HepG2 (cell line): Measurements from ENCODE around the gene KLF12. TPM values are rescaled to one million over a fixed set of nuclear protein-coding genes. Genes with fewer than 3 reads are reported as not detected.

Experiments
- AGO2 ChIP-seq: fragments of 200-400 bp; formaldehyde crosslinking; optimal IDR thresholded peaks from 2 replicates; pipeline ENCODE3; 2017; ENCODE audit warnings: mild to moderate bottlenecking, low read depth, low read length, moderate library complexity
- ARID3A ChIP-seq: IDR thresholded peaks from 2 replicates; pipeline ENCODE4 v1.6.1; 2012; ENCODE audit warnings: low read depth, low read length, improper control_type of control experiment
- BRD4 ChIP-seq: sonication (generic); formaldehyde crosslinking; IDR thresholded peaks from 2 replicates; pipeline ENCODE4 v1.4.0; 2020; ENCODE audit warnings: missing genetic modification reagents
- ELF4 ChIP-seq: sonication (generic); formaldehyde crosslinking; IDR thresholded peaks from 2 replicates; pipeline ENCODE4 v1.5.0; 2020; ENCODE audit warnings: missing genetic modification reagents, mild to moderate bottlenecking, moderate library complexity, borderline replicate concordance
- HNRNPLL ChIP-seq: fragments of 200-400 bp; formaldehyde crosslinking; IDR thresholded peaks from 2 replicates; pipeline ENCODE4 v1.6.1; 2017; ENCODE audit warnings: mild to moderate bottlenecking, low read depth, low read length; ENCODE audit not compliant: poor library complexity, severe bottlenecking
- MXI1 ChIP-seq: IDR thresholded peaks from 3 replicates; pipeline ENCODE4 v1.6.1; 2012; ENCODE audit warnings: low read depth, low read length, inconsistent platforms, borderline replicate concordance
- POGK ChIP-seq: sonication (generic); formaldehyde crosslinking; conservative IDR thresholded peaks from 2 replicates; pipeline ENCODE4 v1.8.0; 2022; ENCODE audit warnings: mild to moderate bottlenecking, moderate library complexity, missing genetic modification reagents
- POLR2G ChIP-seq: fragments of 200-400 bp; formaldehyde crosslinking; IDR thresholded peaks from 2 replicates; pipeline ENCODE4 v1.6.1; 2018; ENCODE audit warnings: mild to moderate bottlenecking, low read depth, low read length, moderate library complexity
- SMC3 ChIP-seq: IDR thresholded peaks from 2 replicates; pipeline ENCODE4 v1.6.1; 2011; ENCODE audit warnings: low read length, improper control_type of control experiment
- SP5 ChIP-seq: IDR thresholded peaks from 2 replicates; pipeline ENCODE4 v1.6.1; 2016; ENCODE audit warnings: low read depth, borderline replicate concordance
- U2AF1 ChIP-seq: fragments of 200-400 bp; formaldehyde crosslinking; optimal IDR thresholded peaks from 2 replicates; pipeline ENCODE3; 2017; ENCODE audit warnings: mild to moderate bottlenecking, low read depth, low read length
- UBTF ChIP-seq: sonication (generic); formaldehyde crosslinking; IDR thresholded peaks from 2 replicates; pipeline ENCODE4 v1.4.0; 2020; ENCODE audit warnings: mild to moderate bottlenecking, missing genetic modification reagents
- ZBTB37 ChIP-seq: sonication (generic); formaldehyde crosslinking; IDR thresholded peaks from 2 replicates; pipeline ENCODE4 v1.4.0; 2020; ENCODE audit warnings: mild to moderate bottlenecking, missing genetic modification reagents
- ZNF160 ChIP-seq: sonication (generic); formaldehyde crosslinking; IDR thresholded peaks from 2 replicates; pipeline ENCODE4 v1.8.0; 2022; ENCODE audit warnings: mild to moderate bottlenecking, inconsistent platforms, missing genetic modification reagents
- ZNF800 ChIP-seq: sonication (generic); formaldehyde crosslinking; IDR thresholded peaks from 2 replicates; pipeline ENCODE4 v1.4.0; 2020; ENCODE audit warnings: missing genetic modification reagents
- polyA plus RNA-seq, 8 experiments: library from polyadenylated mRNA; depleted of rRNA in 3 of 8; stranded (reverse) in 7 of 8; unstranded in 1 of 8; fragments of >200 nt; fragmentation: Illumina TruSeq in 4 of 8; extraction: Trizol in 4 of 8; gene quantifications; 2 replicates each; pipeline versions ENCODE4 v1.2.1 to v1.2.3, GENCODE V29; 2011 to 2016; ENCODE audit warnings: low read depth in 4 of 8, missing spikeins in 1 of 8, mixed read lengths in 1 of 8; ENCODE audit not compliant: insufficient read depth in 1 of 8
- total RNA-seq, 5 experiments: library from RNA; depleted of rRNA; stranded (reverse); fragments of >200 nt; fragmentation: Illumina TruSeq; extraction: Trizol; gene quantifications; 2 replicates each; pipeline ENCODE4 v1.2.3, GENCODE V29; 2016; ENCODE audit warnings: low read depth in 1 of 5
- TF ChIP-seq, protein P1 (sequence below): sonication (generic); formaldehyde crosslinking; IDR thresholded peaks from 2 replicates; pipeline ENCODE4 v1.4.0; 2020; ENCODE audit warnings: mild to moderate bottlenecking, missing genetic modification reagents
- TF ChIP-seq, protein P2 (sequence below): sonication (generic); formaldehyde crosslinking; IDR thresholded peaks from 2 replicates; pipeline ENCODE4 v1.5.0; 2020; ENCODE audit warnings: missing genetic modification reagents, mild to moderate bottlenecking, borderline replicate concordance

Gene KLF12
- total and polyA plus RNA-seq, 2 of the 13 experiments (the other 11 are each of a cell fraction or from before 2014, with no cell fraction given): 0.66 to 1.5 TPM

GRCh38 chr13:74134777-74135325 is 647 bp upstream of the KLF12 start (continued):
- TF ChIP-seq HNRNPLL (peak; percentile 72), BRD4 (CRISPR knock-in tag) (no peak), AGO2 (peak; percentile 95), POGK (CRISPR knock-in tag) (no peak; the same call in 1 of the 2 replicates), SP5 (CRISPR knock-in tag) (no peak), ZNF160 (CRISPR knock-in tag) (no peak), U2AF1 (no peak), ARID3A (no peak), ZBTB37 (CRISPR knock-in tag) (no peak), SMC3 (no peak), MXI1 (no peak), ZNF800 (no peak), ELF4 (CRISPR knock-in tag) (no peak), POLR2G (no peak; the same call in 1 of the 2 replicates), UBTF (no peak)
- TF ChIP-seq, protein P1, sequence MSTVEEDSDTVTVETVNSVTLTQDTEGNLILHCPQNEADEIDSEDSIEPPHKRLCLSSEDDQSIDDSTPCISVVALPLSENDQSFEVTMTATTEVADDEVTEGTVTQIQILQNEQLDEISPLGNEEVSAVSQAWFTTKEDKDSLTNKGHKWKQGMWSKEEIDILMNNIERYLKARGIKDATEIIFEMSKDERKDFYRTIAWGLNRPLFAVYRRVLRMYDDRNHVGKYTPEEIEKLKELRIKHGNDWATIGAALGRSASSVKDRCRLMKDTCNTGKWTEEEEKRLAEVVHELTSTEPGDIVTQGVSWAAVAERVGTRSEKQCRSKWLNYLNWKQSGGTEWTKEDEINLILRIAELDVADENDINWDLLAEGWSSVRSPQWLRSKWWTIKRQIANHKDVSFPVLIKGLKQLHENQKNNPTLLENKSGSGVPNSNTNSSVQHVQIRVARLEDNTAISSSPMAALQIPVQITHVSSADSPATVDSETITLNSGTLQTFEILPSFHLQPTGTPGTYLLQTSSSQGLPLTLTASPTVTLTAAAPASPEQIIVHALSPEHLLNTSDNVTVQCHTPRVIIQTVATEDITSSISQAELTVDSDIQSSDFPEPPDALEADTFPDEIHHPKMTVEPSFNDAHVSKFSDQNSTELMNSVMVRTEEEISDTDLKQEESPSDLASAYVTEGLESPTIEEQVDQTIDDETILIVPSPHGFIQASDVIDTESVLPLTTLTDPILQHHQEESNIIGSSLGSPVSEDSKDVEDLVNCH (CRISPR knock-in tag): no peak
- TF ChIP-seq, protein P2, sequence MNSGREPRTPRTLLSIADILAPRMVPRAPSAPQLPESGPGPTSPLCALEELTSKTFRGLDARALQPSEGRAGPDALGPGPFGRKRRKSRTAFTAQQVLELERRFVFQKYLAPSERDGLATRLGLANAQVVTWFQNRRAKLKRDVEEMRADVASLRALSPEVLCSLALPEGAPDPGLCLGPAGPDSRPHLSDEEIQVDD: no peak
